GM19438 (cell line): ENCODE measurements around the gene SPANXN4.

Experiments used
- ATAC-seq: cut with Tn5 transposase; IDR thresholded peaks from one replicate; pipeline ENCODE4 v1.9.1; 2021; ENCODE audit warnings: low read depth; ENCODE audit not compliant: unreplicated experiment

Gene SPANXN4

GRCh38 chrX:143025628-143026027 lies at the start of gene SPANXN4:
Gene SPANXN4, plus strand, starts transcription at chrX:143025928. Its CDS starts 87 bp downstream, at chrX:143026015.
- ATAC-seq: no peak

- peak; percentile 90 for ATAC-seq
These were observed 48.4 kb upstream of the SPANXN4 start for GRCh38 chrX:142977128-142977914.

DNA sequence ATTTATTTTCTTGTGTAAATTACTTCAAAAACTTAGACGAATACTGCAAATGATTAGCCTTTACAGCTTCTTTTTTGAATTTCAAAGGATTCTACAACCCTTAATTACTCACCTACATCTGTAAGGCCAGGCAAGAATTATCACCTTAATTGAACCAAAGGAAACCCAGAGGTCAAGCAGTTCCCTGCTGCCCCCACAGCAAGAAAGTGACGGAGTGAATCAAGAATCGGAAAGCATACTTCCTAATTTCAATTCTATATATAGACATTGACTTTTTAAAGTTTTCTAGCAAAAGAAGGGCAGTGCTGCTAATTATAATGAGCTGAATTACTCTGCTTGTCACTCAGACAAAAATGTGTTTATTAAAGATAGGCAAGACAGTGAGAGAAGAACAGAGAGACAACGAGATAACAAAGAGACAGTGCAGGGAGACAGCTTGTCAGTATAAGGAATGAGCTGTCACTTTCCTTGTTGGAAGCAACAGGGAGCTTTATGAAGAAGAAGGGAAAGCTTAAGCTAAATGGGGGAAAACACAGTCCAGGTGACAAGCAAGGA lies 47.5 kb upstream of the SPANXN4 start:
- ATAC-seq: peak; percentile 52

- ATAC-seq: no peak
These were observed 43.0 kb upstream of the SPANXN4 start for GRCh38 chrX:142982679-142983078.

DNA sequence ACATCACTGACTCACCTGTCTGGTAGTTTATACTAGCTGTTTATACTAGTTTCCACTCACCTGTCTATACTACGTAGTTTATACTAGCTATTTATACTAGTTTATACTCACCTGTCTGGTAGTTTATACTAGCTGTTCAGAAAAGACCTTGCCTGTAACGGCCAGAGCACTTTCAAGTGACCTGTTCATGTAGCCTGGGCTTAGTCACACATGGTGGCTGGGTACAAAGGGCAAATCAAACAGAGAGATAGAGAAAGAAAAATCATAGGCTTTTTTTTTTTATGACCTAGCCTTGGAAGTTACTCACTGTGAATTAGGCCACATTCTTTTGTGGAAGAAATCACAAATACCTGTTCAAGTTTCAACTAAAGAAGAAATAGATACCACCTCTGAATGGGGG lies 30.7 kb upstream of the SPANXN4 start:
- ATAC-seq: no peak

DNA sequence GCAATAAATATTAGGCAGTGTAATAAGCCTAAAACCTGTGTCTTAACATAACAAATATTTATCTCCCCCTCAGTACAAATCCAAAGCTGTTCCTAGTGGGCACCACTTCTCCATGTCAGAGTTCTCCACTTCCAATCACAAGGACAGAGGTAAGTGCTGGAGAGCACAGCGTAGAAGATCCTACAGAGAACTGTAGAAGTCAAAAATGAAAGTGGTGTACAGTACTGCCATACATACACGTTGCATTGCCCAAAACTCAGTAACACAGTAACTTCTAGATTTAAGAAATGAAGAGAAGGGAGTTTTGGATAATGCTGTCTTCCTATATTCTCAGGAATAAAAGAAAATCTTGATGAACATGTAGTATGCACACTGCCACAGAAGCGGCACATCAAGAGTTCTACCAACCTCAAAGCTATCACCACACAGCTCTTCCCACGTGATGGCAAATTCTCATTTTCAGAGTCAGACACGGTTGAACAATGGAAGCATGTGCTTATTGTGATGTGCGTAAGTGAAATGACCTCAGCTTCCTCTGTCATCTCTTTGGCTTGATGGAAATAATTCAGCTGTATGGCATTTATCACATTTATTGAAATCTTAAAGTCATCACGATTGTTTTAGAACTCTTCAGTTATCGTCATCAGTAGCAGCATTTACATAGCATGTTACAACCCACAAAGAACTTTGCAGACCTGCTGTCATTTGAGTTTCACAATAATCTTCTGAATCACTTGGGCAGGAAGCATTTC lies 27.1 kb upstream of the SPANXN4 start:
- no peak for ATAC-seq

GRCh38 chrX:142999199-142999701 lies 26.5 kb upstream of the SPANXN4 start:
- no peak for ATAC-seq

DNA sequence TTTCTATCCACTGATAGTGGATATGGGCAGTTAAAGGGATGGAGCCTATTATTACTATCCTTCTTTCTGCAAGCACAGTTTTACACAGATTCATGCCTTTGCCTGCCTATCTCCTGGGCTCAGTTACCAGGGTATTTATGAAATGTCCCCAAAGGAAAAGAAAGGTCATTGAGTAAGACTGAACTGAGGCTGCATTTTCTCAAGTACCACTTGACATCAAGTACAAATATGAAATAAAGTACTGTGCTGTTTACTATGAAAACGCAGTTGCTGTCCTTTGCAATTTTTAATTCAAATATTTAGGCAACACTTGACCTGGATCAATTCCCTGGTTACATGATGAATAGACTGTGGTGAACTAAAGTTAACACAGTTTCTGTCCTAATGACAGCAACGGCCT lies 23.5 kb upstream of the SPANXN4 start:
- no peak for ATAC-seq

- ATAC-seq: no peak
These were observed 8.5 kb upstream of the SPANXN4 start for GRCh38 chrX:143017272-143017671.

GRCh38 chrX:143027275-143027674 lies 1.5 kb downstream of the SPANXN4 start:
- no peak for ATAC-seq

- no peak for ATAC-seq
These were observed 21.8 kb downstream of the SPANXN4 start for GRCh38 chrX:143047511-143047910.

- ATAC-seq: no peak
These were observed 32.4 kb downstream of the SPANXN4 start for GRCh38 chrX:143058120-143058519.

DNA sequence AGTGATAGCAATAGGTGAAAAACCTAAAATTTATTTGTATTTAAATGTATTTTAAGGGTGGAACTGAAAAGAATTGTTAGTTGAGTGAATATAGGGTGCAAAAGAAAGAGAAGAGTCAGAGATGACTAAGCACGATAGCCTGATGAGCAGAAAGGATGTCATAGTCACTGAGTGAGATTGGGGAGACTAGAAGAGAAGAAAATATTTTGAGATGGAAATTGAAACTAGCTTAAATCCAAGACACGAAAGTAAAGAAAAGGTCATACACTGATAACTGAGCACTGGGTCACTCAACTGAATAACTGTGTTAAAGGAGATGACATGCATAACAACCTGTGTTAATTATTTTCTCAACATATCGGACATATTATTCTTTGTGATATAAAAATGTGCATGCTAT lies 55.5 kb downstream of the SPANXN4 start:
- ATAC-seq: no peak

DNA sequence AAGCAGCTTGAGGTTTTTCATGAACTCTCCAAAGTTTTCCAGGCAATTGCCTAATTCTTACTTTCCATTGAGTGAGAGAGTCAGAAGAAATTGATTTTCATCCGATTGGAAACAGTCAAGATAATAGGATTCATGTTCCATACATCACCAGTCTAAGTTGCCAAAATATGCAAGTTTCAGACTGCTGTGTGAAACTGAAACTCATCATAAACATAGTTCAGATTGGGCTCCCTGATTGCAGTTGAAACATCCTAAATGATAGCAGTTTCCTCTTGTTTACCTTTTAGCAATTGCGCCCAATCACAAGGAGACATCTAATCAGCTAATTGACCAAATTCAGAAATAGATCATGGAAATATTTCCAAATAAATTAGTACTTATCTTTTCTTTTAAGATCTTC lies 56.8 kb downstream of the SPANXN4 start:
- no peak for ATAC-seq
